ENCODE results near the gene BTLA.
"Not testable (repeated sequence)": the region's sequence is repeated elsewhere in the genome, so short reads cannot be mapped to it uniquely, and the experiment has no call there.

BTLA gene

DNA sequence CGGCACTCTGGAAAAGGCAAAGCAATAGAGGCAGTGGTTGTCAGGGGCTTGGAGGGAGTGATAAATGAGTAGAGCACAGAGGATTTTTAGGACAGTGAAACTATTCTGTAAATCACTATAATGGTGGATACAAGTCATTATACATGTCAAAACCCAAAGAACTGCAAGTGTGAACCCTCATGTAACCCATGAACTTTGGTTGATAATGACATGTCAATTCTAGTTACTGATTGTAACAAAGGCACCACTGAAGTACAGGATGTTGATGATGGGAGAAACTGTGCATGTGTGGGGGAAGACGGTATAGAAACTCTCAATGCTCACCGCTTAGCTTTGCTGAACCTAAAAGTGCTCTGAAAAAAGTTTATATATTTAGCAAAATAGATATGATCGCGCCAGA is 36.0 kb downstream of the BTLA start:
- TF ChIP-seq, protein P1, sequence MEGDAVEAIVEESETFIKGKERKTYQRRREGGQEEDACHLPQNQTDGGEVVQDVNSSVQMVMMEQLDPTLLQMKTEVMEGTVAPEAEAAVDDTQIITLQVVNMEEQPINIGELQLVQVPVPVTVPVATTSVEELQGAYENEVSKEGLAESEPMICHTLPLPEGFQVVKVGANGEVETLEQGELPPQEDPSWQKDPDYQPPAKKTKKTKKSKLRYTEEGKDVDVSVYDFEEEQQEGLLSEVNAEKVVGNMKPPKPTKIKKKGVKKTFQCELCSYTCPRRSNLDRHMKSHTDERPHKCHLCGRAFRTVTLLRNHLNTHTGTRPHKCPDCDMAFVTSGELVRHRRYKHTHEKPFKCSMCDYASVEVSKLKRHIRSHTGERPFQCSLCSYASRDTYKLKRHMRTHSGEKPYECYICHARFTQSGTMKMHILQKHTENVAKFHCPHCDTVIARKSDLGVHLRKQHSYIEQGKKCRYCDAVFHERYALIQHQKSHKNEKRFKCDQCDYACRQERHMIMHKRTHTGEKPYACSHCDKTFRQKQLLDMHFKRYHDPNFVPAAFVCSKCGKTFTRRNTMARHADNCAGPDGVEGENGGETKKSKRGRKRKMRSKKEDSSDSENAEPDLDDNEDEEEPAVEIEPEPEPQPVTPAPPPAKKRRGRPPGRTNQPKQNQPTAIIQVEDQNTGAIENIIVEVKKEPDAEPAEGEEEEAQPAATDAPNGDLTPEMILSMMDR (IDR thresholded peaks at IDR 0.05; ENCODE audit: extremely low read depth, missing control alignments): no peak
- no peak for DNase-seq (ENCODE audit: low spot score)

DNA sequence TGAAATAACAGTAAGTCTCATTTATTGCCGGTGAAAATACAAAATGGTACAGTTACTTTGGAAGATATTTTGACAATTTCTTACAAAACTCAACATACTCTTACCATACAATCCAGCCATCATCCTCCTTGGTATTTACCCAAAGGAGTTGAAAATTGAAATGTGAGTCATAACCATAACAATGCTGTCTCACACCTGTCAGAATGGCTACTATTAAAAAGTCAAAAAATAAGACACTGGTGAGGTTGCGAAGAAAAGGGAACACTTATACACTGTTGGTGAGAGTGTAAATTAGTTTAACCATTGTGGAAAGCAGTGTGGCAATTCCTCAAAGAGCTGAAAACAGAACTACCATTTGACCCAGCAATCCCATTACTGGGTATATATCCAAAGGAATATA is 37.5 kb downstream of the BTLA start:
- DNase-seq (ENCODE audit: low spot score): not testable (repeated sequence)

DNA sequence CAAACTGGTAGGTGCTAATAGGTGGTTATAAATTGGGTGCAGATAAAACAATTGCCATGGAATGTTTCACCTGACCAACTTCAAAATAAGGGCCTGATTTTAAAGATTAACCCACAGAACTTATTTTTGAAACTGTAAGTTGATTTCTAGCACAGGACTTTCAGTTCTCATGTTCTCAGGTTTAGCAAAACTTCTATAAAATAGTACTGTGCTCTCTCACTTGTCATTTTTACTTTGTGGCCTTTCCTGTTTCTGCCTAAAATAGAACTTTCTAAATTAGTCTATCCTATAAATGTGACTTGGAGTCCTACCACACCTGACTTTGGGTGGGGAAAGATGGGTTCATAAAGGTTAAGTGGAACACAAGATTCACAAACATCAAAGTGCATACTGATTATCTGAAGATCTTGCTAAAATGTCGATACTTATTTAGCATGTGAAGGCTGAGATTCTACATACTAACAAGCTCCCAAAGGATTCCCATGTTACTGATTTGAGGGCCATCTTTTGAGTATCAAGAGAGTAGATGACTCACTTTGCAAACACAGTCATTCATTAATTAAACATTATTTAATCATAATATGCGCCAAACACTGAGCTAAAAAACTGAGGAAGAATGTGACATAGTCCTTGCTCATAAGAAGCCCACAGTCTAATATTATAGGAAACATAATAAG is 38.6 kb downstream of the BTLA start:
- TF ChIP-seq, protein P1 (IDR thresholded peaks at IDR 0.05; ENCODE audit: extremely low read depth, missing control alignments): no peak
- no peak for DNase-seq (ENCODE audit: low spot score)

DNA sequence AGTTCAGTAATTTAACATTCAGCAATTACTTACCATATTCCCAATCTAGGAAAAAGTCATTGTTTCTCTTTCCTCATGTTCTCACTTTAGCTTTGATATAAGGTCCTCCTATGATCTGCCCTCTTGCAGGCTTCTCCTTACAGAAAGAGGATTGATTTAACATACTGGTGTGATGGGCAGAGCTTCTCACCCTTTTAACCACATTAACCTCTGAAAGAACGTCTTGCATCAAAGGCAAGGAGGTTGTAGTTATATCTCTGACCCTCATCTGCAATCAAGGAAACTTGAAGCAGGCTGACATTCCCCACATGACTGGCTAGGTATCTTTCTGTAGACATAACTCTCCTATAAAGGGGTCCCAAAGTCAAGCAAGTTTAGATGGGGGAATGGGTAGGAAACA is 39.5 kb downstream of the BTLA start:
- DNase-seq (ENCODE audit: low spot score): no peak

DNA sequence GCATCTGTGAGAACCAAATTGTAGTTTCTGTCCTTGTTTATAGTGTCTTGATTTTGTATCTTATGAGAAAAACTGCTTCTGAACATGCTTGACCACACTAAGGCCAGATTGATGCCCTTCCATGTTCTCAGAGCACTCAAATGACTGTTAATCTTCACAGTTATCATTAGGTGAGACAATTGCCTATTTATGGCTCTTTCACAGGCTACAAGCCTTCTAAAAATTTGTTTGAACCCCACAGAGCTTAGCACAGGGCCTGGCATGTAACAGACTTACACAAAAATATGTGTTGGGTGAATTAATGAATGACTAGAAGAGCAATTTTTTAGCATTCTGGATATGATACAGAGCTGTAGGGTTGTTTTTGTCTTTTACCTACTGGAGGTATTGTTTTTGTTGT is 43.1 kb downstream of the BTLA start:
- TF ChIP-seq, protein P1 (IDR thresholded peaks at IDR 0.05; ENCODE audit: extremely low read depth, missing control alignments): no peak
- no peak for DNase-seq (ENCODE audit: low spot score)

More for the DNA sequence above, 39.5 kb downstream of the BTLA start:
- TF ChIP-seq, protein P1 (IDR thresholded peaks at IDR 0.05; ENCODE audit: extremely low read depth, missing control alignments): no peak

DNA sequence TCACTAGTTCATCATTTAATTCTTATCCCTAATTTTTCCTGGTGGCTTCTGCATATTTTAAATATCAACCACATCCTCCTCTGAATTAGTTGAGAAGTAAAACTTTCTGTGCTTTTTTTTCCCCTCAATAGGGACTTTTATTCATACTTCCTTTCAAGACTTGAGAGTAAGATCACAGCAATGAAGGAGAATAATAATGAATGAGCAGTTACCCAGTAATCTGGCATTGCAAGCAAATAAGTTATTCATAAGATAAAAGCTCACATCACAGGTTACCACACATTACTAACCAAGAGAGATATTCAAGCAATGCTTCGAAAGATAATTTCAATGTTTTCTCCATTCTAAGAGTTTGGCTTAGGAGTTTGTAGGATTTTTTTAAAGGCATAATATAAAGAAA is 50.3 kb downstream of the BTLA start:
- TF ChIP-seq, protein P1 (IDR thresholded peaks at IDR 0.05; ENCODE audit: extremely low read depth, missing control alignments): no peak
- no peak for DNase-seq (ENCODE audit: low spot score)

DNA sequence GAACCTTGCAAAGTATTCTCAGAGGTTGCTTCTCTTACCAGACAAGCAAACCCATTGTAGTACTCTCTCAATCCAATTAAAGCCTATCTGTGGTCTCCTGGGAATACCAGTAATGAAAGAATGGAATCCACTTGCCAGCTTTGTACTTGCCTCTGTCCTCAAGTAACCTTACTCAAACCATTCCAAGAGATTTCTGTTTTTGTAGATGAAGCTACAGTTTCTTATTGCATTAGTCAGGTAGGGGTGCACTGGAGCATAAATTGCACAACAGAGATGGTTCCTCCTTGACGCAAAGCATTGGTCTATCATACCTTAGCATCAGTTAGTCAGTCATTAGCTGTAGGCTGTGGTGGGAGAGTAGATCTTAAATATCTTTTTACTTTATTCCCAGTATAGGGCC is 52.9 kb downstream of the BTLA start:
- no peak for DNase-seq (ENCODE audit: low spot score)

More for the DNA sequence above, 52.9 kb downstream of the BTLA start:
- TF ChIP-seq, protein P1 (IDR thresholded peaks at IDR 0.05; ENCODE audit: extremely low read depth, missing control alignments): no peak
